Measurements from ENCODE around the gene C6orf89. TPM values are rescaled to one million over a fixed set of nuclear protein-coding genes. Genes with fewer than 3 reads are reported as not detected.

The C6orf89 gene
- total RNA-seq, 1 experiment from 2014 or later: 36.9 TPM

GRCh38 chr6:36930483-36930882, 44.7 kb downstream of the C6orf89 start:
- no peaks in the 10 kb centered on the region for H3K9me3 Mint-ChIP-seq (ENCODE audit: unreplicated experiment)
- H3K27ac Mint-ChIP-seq (ENCODE audit: low read depth, unreplicated experiment): no peak overlapping the region
- no peak for TF ChIP-seq CTCF (IDR thresholded peaks at IDR 0.05; ENCODE audit: unreplicated experiment)
- H3K36me3 Mint-ChIP-seq (ENCODE audit: insufficient read depth, unreplicated experiment): peaks cover 23% of the 10 kb centered on the region
- H3K27me3 Mint-ChIP-seq (ENCODE audit: insufficient read depth, unreplicated experiment): no peaks in the 10 kb centered on the region
- intact Hi-C loops (cut with micrococcal nuclease): no loop called here
- no TSS peak for BruUV-seq (replicated peaks)
- H3K4me3 Mint-ChIP-seq (ENCODE audit: unreplicated experiment): no peak overlapping the region
- ChIA-PET CTCF (interaction anchor here (0.6 kb wide), 1 partner anchor 230 kb away, joined by 5 read pairs; no protein-coding TSS in a partner anchor), POLR2A (interaction anchor here (1.4 to 1.5 kb wide), 2 partner anchors 16 to 28 kb away, joined by 3 read pairs; no protein-coding TSS in a partner anchor)
- peaks cover 24% of the 10 kb centered on the region for H3K4me1 Mint-ChIP-seq (ENCODE audit: insufficient read depth, unreplicated experiment)
- DNase-seq (ENCODE audit: unreplicated experiment): no peak

GRCh38 chr6:36933102-36933501, 47.4 kb downstream of the C6orf89 start:
- intact Hi-C loops (cut with micrococcal nuclease): no loop called here
- H3K4me1 Mint-ChIP-seq (ENCODE audit: insufficient read depth, unreplicated experiment): peaks cover 33% of the 10 kb centered on the region
- TF ChIP-seq CTCF (IDR thresholded peaks at IDR 0.05; ENCODE audit: unreplicated experiment): no peak
- peaks cover 12% of the 10 kb centered on the region for H3K36me3 Mint-ChIP-seq (ENCODE audit: insufficient read depth, unreplicated experiment)
- ChIA-PET POLR2A (interaction anchor here (0.6 to 1.5 kb wide), 6 partner anchors 13 to 141 kb away, joined by 3 to 5 read pairs (median 4); partner anchors contain the start of genes C6orf89 and MTCH1), CTCF (interaction anchor here (0.6 to 2.0 kb wide), 3 partner anchors 57 to 94 kb away, joined by 3 to 10 read pairs (median 3); no protein-coding TSS in a partner anchor)
- H3K9me3 Mint-ChIP-seq (ENCODE audit: unreplicated experiment): no peaks in the 10 kb centered on the region
- H3K27ac Mint-ChIP-seq (ENCODE audit: low read depth, unreplicated experiment): peak overlapping the region; percentile 8
- H3K4me3 Mint-ChIP-seq (ENCODE audit: unreplicated experiment): no peak overlapping the region
- DNase-seq (ENCODE audit: unreplicated experiment): peak; percentile 43
- BruUV-seq (replicated peaks): no TSS peak
- H3K27me3 Mint-ChIP-seq (ENCODE audit: insufficient read depth, unreplicated experiment): no peaks in the 10 kb centered on the region

- H3K4me1 Mint-ChIP-seq (ENCODE audit: insufficient read depth, unreplicated experiment): peaks cover 36% of the 10 kb centered on the region
- H3K9me3 Mint-ChIP-seq (ENCODE audit: unreplicated experiment): no peaks in the 10 kb centered on the region
- no peak overlapping the region for H3K4me3 Mint-ChIP-seq (ENCODE audit: unreplicated experiment)
- H3K27ac Mint-ChIP-seq (ENCODE audit: low read depth, unreplicated experiment): no peak overlapping the region
- CTCF ChIA-PET: interaction anchor here (2.0 kb wide), 1 partner anchor 85 kb away, joined by 10 read pairs; no protein-coding TSS in a partner anchor
- peak; percentile 27 for DNase-seq (ENCODE audit: unreplicated experiment)
- H3K36me3 Mint-ChIP-seq (ENCODE audit: insufficient read depth, unreplicated experiment): peaks cover 12% of the 10 kb centered on the region
- BruUV-seq (replicated peaks): no TSS peak
- intact Hi-C loops (cut with micrococcal nuclease): no loop called here
- POLR2A ChIA-PET: interaction anchor here (0.6 to 1.5 kb wide), 5 partner anchors 14 to 140 kb away, joined by 3 to 5 read pairs (median 4); partner anchors contain the start of genes C6orf89 and MTCH1
- TF ChIP-seq CTCF (IDR thresholded peaks at IDR 0.05; ENCODE audit: unreplicated experiment): no peak
- H3K27me3 Mint-ChIP-seq (ENCODE audit: insufficient read depth, unreplicated experiment): no peaks in the 10 kb centered on the region
Measured at GRCh38 chr6:36933519-36933918, 47.8 kb downstream of the C6orf89 start.

GRCh38 chr6:36934901-36935300, 49.1 kb downstream of the C6orf89 start:
- Mint-ChIP-seq H3K4me1 (ENCODE audit: insufficient read depth, unreplicated experiment) (peaks cover 32% of the 10 kb centered on the region), H3K36me3 (ENCODE audit: insufficient read depth, unreplicated experiment) (peaks cover 6% of the 10 kb centered on the region), H3K27me3 (ENCODE audit: insufficient read depth, unreplicated experiment) (peaks cover under 1% of the 10 kb centered on the region), H3K27ac (ENCODE audit: low read depth, unreplicated experiment) (no peak overlapping the region), H3K4me3 (ENCODE audit: unreplicated experiment) (no peak overlapping the region), H3K9me3 (ENCODE audit: unreplicated experiment) (no peaks in the 10 kb centered on the region)
- TF ChIP-seq CTCF (IDR thresholded peaks at IDR 0.05; ENCODE audit: unreplicated experiment): no peak
- no TSS peak for BruUV-seq (replicated peaks)
- intact Hi-C loops (cut with micrococcal nuclease): no loop called here
- peak; percentile 46 for DNase-seq (ENCODE audit: unreplicated experiment)
- ChIA-PET CTCF (no interaction called here), POLR2A (interaction anchor here (0.9 to 2.2 kb wide), 2 partner anchors 21 to 121 kb away, joined by 3 to 6 read pairs; no protein-coding TSS in a partner anchor)
